Pancreas (tissue), 10 donors: ENCODE data around the gene OGFOD3. TPM values are rescaled to one million over a fixed set of nuclear protein-coding genes. Genes with fewer than 3 reads are reported as not detected.
A peak's percentile ranks its signal among the peaks of the same experiment; 100 is the strongest.

Experiments
- ATAC-seq, 4 donors: fragments of 200-7000 bp; cut with Tn5 transposase; one replicate each; pipeline versions ENCODE4 v1.8.0 to v1.9.1; 2020; ENCODE audit warnings: mild to moderate bottlenecking in 4 of 4, moderate library complexity in 4 of 4
- DNase-seq, 6 donors: peaks; one replicate each; pipeline ENCODE4 v3.0.0-alpha.2; 2020
- FAIRE-seq: peaks from 2 replicates; lab custom pipeline; 2012; peaks lifted over from hg19 to GRCh38; lab: Jason Lieb, UNC
- H3K27ac ChIP-seq, 4 donors: fragments of 200-600 bp; sonication (generic); 1 replicate in 3 of 4; 2 replicates in 1 of 4; pipeline versions ENCODE4 v1.5.0 to v1.8.0; 2020
- H3K27me3 ChIP-seq, 4 donors: fragments of 200-600 bp; one replicate each; pipeline ENCODE4 v1.8.0; 2021
- H3K36me3 ChIP-seq, 3 donors: fragments of 200-600 bp; sonication (generic) in 1 of 3; one replicate each; pipeline versions ENCODE4 v1.5.0 to v1.8.0; 2020 to 2021
- H3K4me1 ChIP-seq, 3 donors: fragments of 200-600 bp; one replicate each; pipeline ENCODE4 v1.8.0; 2021
- H3K4me3 ChIP-seq, 4 donors: fragments of 200-600 bp; sonication (generic) in 2 of 4; one replicate each; pipeline versions ENCODE4 v1.5.0 to v1.8.0; 2020 to 2021
- H3K9me3 ChIP-seq, 4 donors: fragments of 200-600 bp; one replicate each; pipeline ENCODE4 v1.8.0; 2021
- CTCF ChIP-seq, 4 donors: fragments of 200-600 bp; sonication (generic) in 3 of 4; IDR thresholded peaks; one replicate each; pipeline versions ENCODE4 v1.5.0 to v1.8.0; 2021; ENCODE audit warnings: antibody characterized with exemption in 4 of 4
- WGBS, 2 donors: extraction: QIAGEN DNeasy Blood & Tissue Kit; methylation state at CpG; one replicate each; pipeline ENCODE4 v1.1.7; 2013; 5-methylcytosine and 5-hydroxymethylcytosine counted together
- intact Hi-C, 3 donors: fragments of 100-400 bp; cut with DNase I; formaldehyde crosslinking; loops; one replicate each; pipeline versions ENCODE4 v1.11.1 to v1.14.2; 2022
- polyA plus RNA-seq, 2 donors: library from polyadenylated mRNA; stranded (reverse); fragments of 200-250 nt; gene quantifications; one replicate each; pipeline ENCODE4 v1.2.3, GENCODE V29; 2013
- total RNA-seq, 6 donors: library from RNA; stranded (reverse); fragmentation: NEBNext Ultra II Directional in 4 of 6; extraction: Animal tissue kit (Norgen Biotek cat#: 25700) in 4 of 6; gene quantifications; one replicate each; pipeline versions ENCODE4 v1.2.1 to v1.2.4, GENCODE V29; 2021 to 2023
- donor health status: healthy with polysubstance abuse.
- donor health status: DM: no; HTN: no; CAD: no; lungs with moderate emphysema.
- donor health status: DM: no; HTN: no; CAD: no.
- donor health status: control.
- donor health status: control.
- donor health status: Bipolar disorder and iron deficiency.
- donor health status: DM: yes; HTN: yes; CAD: no.
- donor health status: DM: no; HTN: no; CAD: no.
- donor health status: DM: no; HTN: no; CAD: no.
- donor health status: DM: yes; HTN: yes; CAD: no.

OGFOD3 gene
- total and polyA plus RNA-seq, 8 donors = 17.8 to 28.0 (median 19.9) TPM

- ATAC-seq = no peak
Measured at GRCh38 chr17:82403662-82404660, 14.4 kb downstream of the OGFOD3 start.

DNA sequence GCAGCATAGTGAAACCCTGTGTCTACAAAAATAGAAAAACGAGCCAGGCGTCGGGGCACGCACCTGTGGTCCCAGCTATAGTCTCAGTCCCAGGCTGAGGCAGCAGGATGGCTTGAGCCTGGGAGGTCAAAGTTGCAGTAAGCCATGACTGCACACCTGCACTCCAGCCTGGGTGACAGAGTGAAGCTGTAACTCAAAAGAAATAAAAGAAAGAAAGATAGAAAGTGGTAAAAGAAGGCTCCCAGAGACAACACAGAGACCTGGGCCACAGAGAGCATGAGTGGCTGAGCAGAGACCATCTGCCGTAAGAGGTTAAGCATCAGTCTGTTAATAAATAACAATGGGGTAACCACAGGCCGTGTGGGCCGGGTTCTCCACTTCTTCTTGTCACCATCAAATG, 15.5 kb downstream of the OGFOD3 start:
- no peak for ATAC-seq
- intact Hi-C loops = no loop called here
- WGBS, 2 donors = 79 to 81% methylated on average over 7 of the region's 7 CpGs
- Histone ChIP-seq H3K4me1 (no peaks in the 10 kb centered on the region), H3K4me3 (no peak overlapping the region), H3K27me3 (no peaks in the 10 kb centered on the region), H3K27ac (no peak overlapping the region), H3K9me3 (no peaks in the 10 kb centered on the region), H3K36me3 (peaks cover 0 to 6% (median 3%) of the 10 kb centered on the region in 3 donors)
- peak in 1 of 6 donors; percentile 2 for DNase-seq
- FAIRE-seq = no peak
- TF ChIP-seq CTCF (IDR thresholded peaks at IDR 0.05) = no peak

More at GRCh38 chr17:82403662-82404660, 14.4 kb downstream of the OGFOD3 start:
- no peak overlapping the region for H3K4me3 ChIP-seq
- intact Hi-C loops = no loop called here
- no peak for FAIRE-seq
- WGBS, 2 donors = 95 to 96% methylated on average over 67 of the region's 67 CpGs
- H3K27me3 ChIP-seq = no peaks in the 10 kb centered on the region
- peaks cover 0 to 6% (median 3%) of the 10 kb centered on the region in 3 donors for H3K36me3 ChIP-seq
- H3K4me1 ChIP-seq = no peaks in the 10 kb centered on the region
- no peak overlapping the region for H3K27ac ChIP-seq
- no peak for TF ChIP-seq CTCF (IDR thresholded peaks at IDR 0.05)
- DNase-seq = peak in 1 of 6 donors; percentile 16
- H3K9me3 ChIP-seq = no peaks in the 10 kb centered on the region

DNA sequence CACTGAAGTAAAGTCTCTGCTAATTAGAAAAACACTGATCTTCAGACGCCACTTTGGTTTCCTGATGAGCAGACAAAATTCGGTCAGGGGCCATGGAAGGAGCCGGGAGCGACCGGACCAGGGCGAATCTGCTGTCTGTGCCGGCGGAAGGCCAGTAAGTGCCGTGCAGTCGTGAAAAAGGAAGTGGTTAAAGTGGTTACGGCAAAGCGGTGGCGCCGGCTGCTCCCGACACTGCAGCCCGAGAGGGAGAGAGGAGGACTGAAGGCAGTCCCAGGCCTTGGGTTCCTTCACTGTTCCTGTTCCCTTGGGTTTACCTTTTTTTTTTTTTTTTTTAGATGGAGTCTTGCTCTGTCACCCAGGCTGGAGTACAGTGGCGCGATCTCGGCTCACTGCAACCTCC, 17.6 kb downstream of the OGFOD3 start:
- intact Hi-C loops = no loop called here
- Histone ChIP-seq H3K27me3 (no peaks in the 10 kb centered on the region), H3K4me1 (no peaks in the 10 kb centered on the region), H3K4me3 (no peak overlapping the region), H3K9me3 (no peaks in the 10 kb centered on the region), H3K36me3 (peaks cover 0 to 6% (median 3%) of the 10 kb centered on the region in 3 donors), H3K27ac (no peak overlapping the region)
- TF ChIP-seq CTCF (IDR thresholded peaks at IDR 0.05) = no peak
- 90 to 96% methylated on average over 19 of the region's 19 CpGs for WGBS, 2 donors
- FAIRE-seq = no peak
- peak in 2 of 4 donors; percentile 51 to 70 for ATAC-seq
- DNase-seq = peak in 3 of 6 donors; percentile 6 to 46 (median 38)

DNA sequence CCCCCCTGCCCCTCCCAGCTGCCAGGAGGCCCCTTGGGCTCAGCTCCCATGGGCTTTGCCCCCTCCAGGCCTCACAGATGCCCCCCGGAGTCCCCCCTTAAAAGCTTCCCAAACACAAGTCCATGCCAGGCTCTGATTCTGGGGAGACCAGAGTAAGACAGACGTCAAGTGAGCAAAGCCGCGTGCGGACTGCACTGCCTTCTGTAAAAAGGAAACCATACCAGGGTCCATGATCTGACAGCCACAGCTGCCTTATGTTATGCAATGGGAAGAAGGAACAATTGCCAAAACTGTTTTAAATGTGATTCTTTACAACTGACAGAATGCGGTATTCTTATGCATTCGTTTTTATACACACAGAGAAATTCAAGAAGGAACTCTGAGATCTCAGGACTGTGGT, 18.2 kb downstream of the OGFOD3 start:
- ATAC-seq (peak in 2 of 4 donors; percentile 26 to 41), DNase-seq (no peak), FAIRE-seq (no peak)
- no peaks in the 10 kb centered on the region for H3K4me1 ChIP-seq
- H3K27ac ChIP-seq = no peak overlapping the region
- H3K9me3 ChIP-seq = no peaks in the 10 kb centered on the region
- no peak overlapping the region for H3K4me3 ChIP-seq
- intact Hi-C loops = no loop called here
- H3K27me3 ChIP-seq = no peaks in the 10 kb centered on the region
- no peak for TF ChIP-seq CTCF (IDR thresholded peaks at IDR 0.05)
- WGBS, 2 donors = 80 to 93% methylated on average over 7 of the region's 7 CpGs
- peaks cover 0 to 6% (median 3%) of the 10 kb centered on the region in 3 donors for H3K36me3 ChIP-seq
